Measurements from ENCODE around the gene SLC22A31.

DNA sequence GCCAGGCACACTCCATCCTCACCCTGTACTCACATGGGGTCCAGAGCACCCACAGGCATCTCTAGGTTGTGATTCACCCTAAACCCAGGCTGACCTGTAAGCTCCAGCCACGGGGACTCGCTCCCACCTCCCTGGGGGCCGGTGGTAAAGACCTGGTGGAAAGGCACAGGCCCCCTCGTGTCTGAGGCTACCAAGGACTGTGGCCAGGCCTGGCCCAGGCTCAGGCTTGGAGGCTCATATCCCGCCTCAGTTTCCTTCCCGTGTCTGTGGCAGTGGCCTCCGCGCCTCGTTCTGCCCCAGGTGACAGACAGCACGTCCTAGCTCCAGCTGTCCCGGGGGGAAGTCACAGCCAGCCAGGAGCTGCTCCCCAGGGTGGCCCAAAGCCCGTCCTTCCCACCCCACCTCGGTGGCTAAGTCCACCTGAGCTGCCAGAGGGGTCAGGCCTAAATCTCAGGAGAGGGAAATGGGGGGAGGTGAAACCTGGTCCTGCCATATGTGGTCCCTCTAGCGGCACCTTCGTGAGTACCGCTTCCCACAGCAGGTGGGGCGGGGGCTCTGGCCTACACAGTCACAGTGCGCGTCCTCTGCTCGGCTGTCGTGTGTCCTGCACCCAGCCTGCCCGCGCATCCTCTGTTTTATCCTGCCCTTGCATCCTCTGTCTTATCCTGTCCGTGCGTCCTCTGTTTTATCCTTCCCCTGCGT lies 16.2 kb downstream of the SLC22A31 start:
- TF ChIP-seq CTCF (IDR thresholded peaks at IDR 0.05; ENCODE audit: low read length) (no peak), EZH2 (optimal IDR thresholded peaks at IDR 0.05; ENCODE audit: low read depth, low read length) (no peak), EZH2phosphoT487 (IDR thresholded peaks at IDR 0.05; ENCODE audit: low read length) (no peak)

All from MM.1S (cell line).